C4-2B (cell line): ENCODE measurements around the gene ELOVL2.

Source experiments
- H3K27ac ChIP-seq: fragments of 450-650 bp; 2 replicates; pipeline ENCODE4 v1.5.1; 2017
- ZFX ChIP-seq: fragments of 450-650 bp; IDR thresholded peaks from 2 replicates; pipeline ENCODE4 v1.6.1; 2017
- TF ChIP-seq, protein P1 (sequence below): fragments of 450-650 bp; conservative IDR thresholded peaks from 2 replicates; pipeline ENCODE4 v1.5.1; 2017; ENCODE audit warnings: mild to moderate bottlenecking

ELOVL2 gene

DNA sequence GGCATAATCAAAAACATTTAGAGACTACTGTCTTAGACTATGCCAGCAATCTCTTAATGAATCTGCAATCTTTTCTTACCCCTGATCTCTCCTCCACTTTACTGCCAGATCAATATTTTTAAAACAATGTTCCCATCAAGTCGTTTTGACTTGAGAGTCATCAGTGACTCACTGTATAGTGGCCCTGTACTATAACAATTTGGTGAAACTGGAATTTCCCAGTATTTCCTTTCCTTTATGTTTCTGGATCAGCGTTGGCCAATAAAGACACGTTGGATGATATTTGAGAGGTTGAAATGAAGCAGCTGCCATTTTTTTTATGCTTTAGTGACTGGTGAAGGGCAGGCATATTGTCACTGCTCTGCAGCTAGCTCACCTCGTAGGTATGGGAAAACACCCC is 39.4 kb upstream of the ELOVL2 start:
- TF ChIP-seq, protein P1, sequence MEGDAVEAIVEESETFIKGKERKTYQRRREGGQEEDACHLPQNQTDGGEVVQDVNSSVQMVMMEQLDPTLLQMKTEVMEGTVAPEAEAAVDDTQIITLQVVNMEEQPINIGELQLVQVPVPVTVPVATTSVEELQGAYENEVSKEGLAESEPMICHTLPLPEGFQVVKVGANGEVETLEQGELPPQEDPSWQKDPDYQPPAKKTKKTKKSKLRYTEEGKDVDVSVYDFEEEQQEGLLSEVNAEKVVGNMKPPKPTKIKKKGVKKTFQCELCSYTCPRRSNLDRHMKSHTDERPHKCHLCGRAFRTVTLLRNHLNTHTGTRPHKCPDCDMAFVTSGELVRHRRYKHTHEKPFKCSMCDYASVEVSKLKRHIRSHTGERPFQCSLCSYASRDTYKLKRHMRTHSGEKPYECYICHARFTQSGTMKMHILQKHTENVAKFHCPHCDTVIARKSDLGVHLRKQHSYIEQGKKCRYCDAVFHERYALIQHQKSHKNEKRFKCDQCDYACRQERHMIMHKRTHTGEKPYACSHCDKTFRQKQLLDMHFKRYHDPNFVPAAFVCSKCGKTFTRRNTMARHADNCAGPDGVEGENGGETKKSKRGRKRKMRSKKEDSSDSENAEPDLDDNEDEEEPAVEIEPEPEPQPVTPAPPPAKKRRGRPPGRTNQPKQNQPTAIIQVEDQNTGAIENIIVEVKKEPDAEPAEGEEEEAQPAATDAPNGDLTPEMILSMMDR, result no peak
- TF ChIP-seq ZFX, result no peak
- H3K27ac ChIP-seq, result no peak overlapping the region

DNA sequence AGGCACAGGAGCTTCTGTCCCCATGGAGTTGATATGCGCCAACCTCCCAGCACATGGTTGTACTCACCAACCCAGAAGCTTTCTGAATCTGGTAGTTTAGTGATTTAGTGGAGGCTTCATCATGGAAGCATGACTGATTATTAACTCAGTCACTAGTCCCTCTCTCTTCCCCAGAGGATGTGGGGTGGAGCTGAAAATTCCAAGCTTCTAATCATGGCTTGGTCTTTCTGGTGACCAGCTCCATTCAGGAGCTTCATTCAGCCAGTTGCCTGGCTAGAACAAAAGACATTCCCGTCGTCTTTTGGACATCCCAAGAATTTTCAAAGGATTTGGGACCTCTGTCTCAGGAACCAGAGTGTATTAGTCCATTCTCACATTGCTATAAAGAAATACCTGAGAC is 36.2 kb upstream of the ELOVL2 start:
- TF ChIP-seq, protein P1, result no peak
- TF ChIP-seq ZFX, result no peak
- H3K27ac ChIP-seq, result no peak overlapping the region

DNA sequence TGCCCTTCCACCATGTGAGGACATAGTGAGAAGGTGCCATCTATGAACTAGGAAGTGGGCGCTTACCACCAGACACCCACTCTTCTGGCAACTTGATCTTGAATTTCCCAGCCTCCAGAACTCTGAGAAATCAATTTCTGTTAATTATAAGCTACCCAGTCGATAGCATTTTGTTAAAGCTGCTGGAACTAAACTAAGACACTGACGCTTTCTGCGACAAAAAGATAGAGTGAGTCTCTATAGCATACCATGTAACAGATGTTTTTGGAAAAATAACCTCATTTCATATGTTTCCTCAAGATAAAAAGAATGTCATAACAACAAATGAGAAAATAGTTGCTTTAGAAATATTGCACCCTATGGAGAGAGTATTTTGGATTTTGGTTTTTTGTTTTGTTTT is 34.2 kb upstream of the ELOVL2 start:
- no peak for TF ChIP-seq ZFX
- H3K27ac ChIP-seq, result no peak overlapping the region

DNA sequence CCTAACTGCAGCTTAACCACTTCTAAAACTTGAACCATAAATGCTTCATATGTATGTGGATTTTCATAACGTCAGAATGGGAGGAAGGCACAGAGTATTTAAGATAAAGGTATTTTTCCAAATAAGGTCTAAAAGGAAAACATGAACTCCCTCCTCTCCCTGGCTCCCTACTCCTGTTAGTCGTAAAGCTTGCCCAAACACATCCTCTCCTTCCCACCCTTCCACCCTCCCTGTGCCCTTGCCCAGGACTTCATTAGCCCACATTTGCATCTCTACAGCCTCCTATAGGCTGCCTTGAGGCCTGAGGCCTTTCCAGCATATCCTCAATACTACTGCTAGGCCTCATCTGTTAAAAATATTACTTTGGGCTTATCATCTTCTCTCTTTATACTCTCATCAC is 32.4 kb upstream of the ELOVL2 start:
- H3K27ac ChIP-seq, result no peak overlapping the region
- TF ChIP-seq ZFX, result 0 out of 2 replicates have a peak, but pooled peaks have one; percentile 6
- TF ChIP-seq, protein P1, result no peak

DNA sequence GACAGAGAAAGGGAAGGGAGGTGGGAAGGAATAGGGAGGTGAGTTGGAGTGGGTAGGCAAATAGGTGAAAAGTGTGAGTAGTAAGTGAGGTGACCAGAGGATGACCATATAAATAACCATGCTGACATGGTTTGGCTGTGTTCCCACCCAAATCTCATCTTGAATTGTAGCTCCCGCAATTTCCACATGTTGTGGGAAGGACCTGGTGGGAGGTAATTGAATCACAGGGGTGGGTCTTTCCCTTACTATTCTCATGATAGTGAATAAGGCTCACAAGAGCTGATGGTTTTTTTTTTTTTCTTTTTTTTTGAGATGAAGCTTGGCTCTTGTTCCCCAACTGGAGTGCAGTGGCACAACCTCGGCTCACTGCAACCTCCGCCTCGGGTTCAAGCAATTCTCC is 28.0 kb upstream of the ELOVL2 start:
- no peak overlapping the region for H3K27ac ChIP-seq
- TF ChIP-seq, protein P1, result no peak
- TF ChIP-seq ZFX, result no peak

DNA sequence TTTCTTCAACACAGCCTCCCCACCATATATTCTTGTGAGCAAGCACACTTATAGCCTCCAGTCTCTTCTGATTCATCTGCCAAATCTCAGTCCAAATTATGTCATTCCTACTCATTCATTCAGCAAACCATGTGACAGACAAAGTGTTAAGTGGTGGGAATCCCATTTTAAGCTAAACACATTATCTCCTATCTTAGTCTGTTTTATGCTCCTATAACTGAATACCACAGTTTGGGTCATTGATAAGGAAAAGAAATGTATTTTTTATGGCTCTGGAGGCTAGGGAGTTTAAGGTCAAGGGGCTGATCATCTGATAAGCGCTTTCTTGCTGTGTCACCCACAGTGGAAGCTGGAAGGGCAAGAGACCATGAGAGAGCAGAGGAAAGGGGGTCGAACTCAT is 25.7 kb upstream of the ELOVL2 start:
- H3K27ac ChIP-seq, result peak overlapping the region; percentile 35
- TF ChIP-seq, protein P1, result no peak
- TF ChIP-seq ZFX, result no peak

DNA sequence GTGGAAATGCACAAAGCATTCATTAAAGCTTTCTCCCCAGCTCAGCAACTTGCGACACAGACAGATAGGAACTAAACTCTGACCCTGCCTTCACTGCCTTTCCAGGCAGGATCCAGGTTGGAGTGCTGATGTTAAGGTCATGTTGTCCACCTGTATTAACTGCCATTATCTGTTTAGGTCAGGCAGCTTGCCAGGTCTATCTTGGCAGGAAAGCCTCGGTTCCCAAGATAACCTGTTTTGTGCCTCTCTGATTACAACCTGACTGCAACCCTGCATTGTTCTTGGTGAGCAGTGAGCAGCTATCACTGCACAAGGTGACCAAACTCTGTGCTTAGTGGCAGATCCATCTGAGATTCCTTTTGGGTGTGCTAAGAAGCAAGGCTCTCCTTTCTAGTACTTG is 23.2 kb upstream of the ELOVL2 start:
- no peak for TF ChIP-seq ZFX
- H3K27ac ChIP-seq, result peak overlapping the region; percentile 90

DNA sequence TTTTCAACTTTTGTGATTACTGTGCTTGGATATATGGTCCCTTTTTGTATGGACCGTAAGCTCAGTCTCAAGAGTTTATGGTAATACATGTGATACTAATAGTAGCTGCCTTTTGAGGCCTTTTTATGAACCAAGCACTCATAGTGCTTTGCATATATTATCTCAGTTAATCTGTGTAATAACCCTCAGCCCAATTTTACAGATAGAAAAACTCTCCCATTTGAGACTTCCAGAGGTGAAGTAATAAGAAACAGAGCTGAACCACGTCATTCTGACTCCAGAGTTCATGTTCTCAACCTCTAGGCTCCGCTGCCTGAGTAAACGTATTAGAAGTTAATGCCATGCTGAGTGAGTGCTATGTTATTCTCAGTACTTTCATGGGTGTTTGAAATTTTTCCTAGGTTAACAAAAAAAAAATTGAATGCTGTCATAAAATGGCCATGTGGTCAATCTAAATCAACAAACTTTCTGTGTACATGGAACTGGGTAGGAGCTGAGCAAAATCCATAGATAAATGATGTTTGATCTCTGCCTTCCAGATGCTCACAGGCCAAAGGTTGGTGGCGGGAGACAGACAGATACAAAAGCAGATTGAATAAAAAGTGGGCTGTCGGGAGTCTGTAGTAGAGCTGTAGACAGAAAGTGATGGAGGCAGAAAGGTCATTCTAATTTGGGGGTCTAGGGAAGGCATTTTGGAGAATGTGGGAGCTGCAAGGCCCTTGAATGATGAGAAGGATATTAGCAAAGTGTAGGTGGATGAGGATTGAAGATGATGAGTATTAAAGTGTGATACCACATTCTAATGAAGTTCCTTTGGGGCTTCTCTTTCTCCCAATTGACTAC is 22.6 kb upstream of the ELOVL2 start:
- peak overlapping the region; percentile 90 for H3K27ac ChIP-seq
- TF ChIP-seq ZFX, result no peak
- TF ChIP-seq, protein P1, result no peak
